ENCODE measurements around the gene CDH13.

GRCh38 chr16:83776944-83777343, 1150.2 kb downstream of the CDH13 start:
- TF ChIP-seq CTCF (IDR thresholded peaks at IDR 0.05; ENCODE audit: low read depth, low read length, poor library complexity, severe bottlenecking): no peak
- TF ChIP-seq EZH2phosphoT487 (IDR thresholded peaks at IDR 0.05; ENCODE audit: borderline replicate concordance, low read length): no peak

Data from DOHH2 (cell line).